Esophagus muscularis mucosa (tissue), 3 donors: Measurements from ENCODE around the gene ADGRV1.

Experiments used
- EP300 ChIP-seq: sonication (generic); formaldehyde crosslinking; IDR thresholded peaks from one replicate; pipeline ENCODE4 v1.6.1; 2017; ENCODE audit warnings: antibody characterized with exemption
- TF ChIP-seq, protein P1 (sequence below), 3 experiments: fragments of 200-600 bp in 2 of 3; fragments of 450-650 bp in 1 of 3; sonication (generic) in 2 of 3; IDR thresholded peaks; one replicate each; pipeline ENCODE4 v1.5.1; 2017 to 2019; ENCODE audit warnings: antibody characterized with exemption in 3 of 3, mild to moderate bottlenecking in 2 of 3, moderate library complexity in 1 of 3

DNA sequence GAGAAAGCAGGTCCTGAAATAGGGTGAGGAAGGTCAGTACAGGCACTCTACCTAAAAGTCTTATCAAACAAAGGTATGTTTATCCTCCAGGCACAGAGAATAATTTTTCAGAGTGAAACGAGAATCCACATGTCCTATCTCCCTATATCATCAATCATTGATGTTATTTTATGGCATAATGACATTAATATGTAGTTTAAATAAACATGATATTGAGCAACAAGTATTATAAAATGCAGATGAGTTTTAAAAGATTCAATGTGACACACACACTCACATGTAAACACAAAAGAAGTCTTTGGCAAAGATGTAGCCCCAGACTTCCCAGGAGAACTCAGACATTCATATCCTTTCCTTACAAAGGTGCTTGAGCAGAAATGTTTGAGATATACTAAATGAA lies 389.1 kb downstream of the ADGRV1 start:
- TF ChIP-seq, protein P1, sequence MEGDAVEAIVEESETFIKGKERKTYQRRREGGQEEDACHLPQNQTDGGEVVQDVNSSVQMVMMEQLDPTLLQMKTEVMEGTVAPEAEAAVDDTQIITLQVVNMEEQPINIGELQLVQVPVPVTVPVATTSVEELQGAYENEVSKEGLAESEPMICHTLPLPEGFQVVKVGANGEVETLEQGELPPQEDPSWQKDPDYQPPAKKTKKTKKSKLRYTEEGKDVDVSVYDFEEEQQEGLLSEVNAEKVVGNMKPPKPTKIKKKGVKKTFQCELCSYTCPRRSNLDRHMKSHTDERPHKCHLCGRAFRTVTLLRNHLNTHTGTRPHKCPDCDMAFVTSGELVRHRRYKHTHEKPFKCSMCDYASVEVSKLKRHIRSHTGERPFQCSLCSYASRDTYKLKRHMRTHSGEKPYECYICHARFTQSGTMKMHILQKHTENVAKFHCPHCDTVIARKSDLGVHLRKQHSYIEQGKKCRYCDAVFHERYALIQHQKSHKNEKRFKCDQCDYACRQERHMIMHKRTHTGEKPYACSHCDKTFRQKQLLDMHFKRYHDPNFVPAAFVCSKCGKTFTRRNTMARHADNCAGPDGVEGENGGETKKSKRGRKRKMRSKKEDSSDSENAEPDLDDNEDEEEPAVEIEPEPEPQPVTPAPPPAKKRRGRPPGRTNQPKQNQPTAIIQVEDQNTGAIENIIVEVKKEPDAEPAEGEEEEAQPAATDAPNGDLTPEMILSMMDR (IDR thresholded peaks at IDR 0.05), result no peak
- no peak for TF ChIP-seq EP300
